AML-193 (cell line): ENCODE measurements around the gene RPIA.

Source experiments
- DNase-seq, 2 experiments: peaks; one replicate each; lab custom pipeline; 2025; lab: John Stamatoyannopoulos, UW

RPIA gene

GRCh38 chr2:88684519-88684918 is 7.0 kb upstream of the RPIA start:
- no peak for DNase-seq

GRCh38 chr2:88686320-88686719 is 5.2 kb upstream of the RPIA start:
- DNase-seq: no peak

GRCh38 chr2:88687384-88687783 is 4.1 kb upstream of the RPIA start:
- DNase-seq: no peak

- peak; percentile 32 to 33 for DNase-seq
Observed at GRCh38 chr2:88690591-88691338, 708 bp upstream of the RPIA start.

GRCh38 chr2:88692187-88692586 is 714 bp downstream of the RPIA start:
- peak in 1 of 2 experiments; percentile 15 for DNase-seq

GRCh38 chr2:88693911-88694414 is 2.5 kb downstream of the RPIA start:
- peak; percentile 40 to 60 for DNase-seq

- no peak for DNase-seq
Observed at GRCh38 chr2:88696611-88697010, 5.1 kb downstream of the RPIA start.

- peak in 1 of 2 experiments; percentile 4 for DNase-seq
Observed at GRCh38 chr2:88697370-88698026, 6.0 kb downstream of the RPIA start.

GRCh38 chr2:88698027-88698413 is 6.5 kb downstream of the RPIA start:
- DNase-seq: peak in 1 of 2 experiments; percentile 16

- no peak for DNase-seq
Observed at GRCh38 chr2:88698498-88699233, 7.2 kb downstream of the RPIA start.

GRCh38 chr2:88707003-88707402 is 15.5 kb downstream of the RPIA start:
- DNase-seq: no peak

GRCh38 chr2:88709181-88709631 is 17.7 kb downstream of the RPIA start:
- DNase-seq: no peak

GRCh38 chr2:88711289-88711688 is 19.8 kb downstream of the RPIA start:
- no peak for DNase-seq

GRCh38 chr2:88711897-88712296 is 20.4 kb downstream of the RPIA start:
- no peak for DNase-seq

GRCh38 chr2:88713408-88713807 is 21.9 kb downstream of the RPIA start:
- no peak for DNase-seq

- DNase-seq: no peak
Observed at GRCh38 chr2:88714667-88715066, 23.2 kb downstream of the RPIA start.

GRCh38 chr2:88720399-88720798 is 28.9 kb downstream of the RPIA start:
- DNase-seq: no peak

GRCh38 chr2:88721268-88721667 is 29.8 kb downstream of the RPIA start:
- DNase-seq: no peak

GRCh38 chr2:88724643-88725332 is 33.3 kb downstream of the RPIA start:
- no peak for DNase-seq

- peak; percentile 11 to 13 for DNase-seq
Observed at GRCh38 chr2:88729061-88729745, 37.7 kb downstream of the RPIA start.

- no peak for DNase-seq
Observed at GRCh38 chr2:88733155-88733902, 41.9 kb downstream of the RPIA start.
